ENCODE results near the gene KRTAP5-11. TPM values are rescaled to one million over a fixed set of nuclear protein-coding genes. Genes with fewer than 3 reads are reported as not detected.

KRTAP5-11 gene
- total and polyA plus RNA-seq, 2 of the 8 experiments (the other 6 are each of a cell fraction or from before 2014, with no cell fraction given), result not detected

DNA sequence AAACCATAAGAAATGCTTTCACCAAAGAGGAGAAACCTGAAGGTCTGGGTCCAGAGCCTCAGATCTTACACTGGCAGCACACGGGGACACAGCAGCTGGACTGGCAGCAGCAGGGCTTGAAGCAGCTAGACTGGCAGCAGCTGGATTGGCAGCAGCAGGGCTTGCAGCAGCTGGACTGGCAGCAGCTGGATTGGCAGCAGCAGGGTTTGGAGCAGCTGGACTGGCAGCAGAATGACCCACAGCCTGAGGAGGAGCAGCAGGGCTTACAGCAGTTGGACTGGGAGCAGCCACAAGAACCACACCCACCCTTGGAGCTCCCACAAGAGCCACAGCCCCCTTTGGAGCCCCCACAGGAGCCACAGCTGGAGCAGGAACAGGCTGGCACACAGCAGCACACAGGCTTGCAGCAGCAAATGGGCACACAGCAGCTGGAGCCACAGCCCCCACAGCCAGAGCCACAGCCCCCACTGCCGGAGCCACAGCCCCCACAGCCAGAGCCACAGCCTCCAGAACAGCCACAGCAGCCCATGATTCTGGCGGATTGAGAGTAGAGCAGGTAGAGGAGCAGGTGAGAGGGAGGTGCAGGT, at the start of gene KRTAP5-11 (continued):
- TF ChIP-seq HDAC2 (IDR thresholded peaks at IDR 0.05; ENCODE audit: borderline replicate concordance in 1 of 2, low read depth in 2 of 2, low read length in 2 of 2) (no peak), EZH2 (IDR thresholded peaks at IDR 0.05; ENCODE audit: low read depth, low read length, severe bottlenecking) (no peak), YY1 (IDR thresholded peaks at IDR 0.05; ENCODE audit: low read depth, low read length) (no peak), SAP30 (IDR thresholded peaks at IDR 0.05; ENCODE audit: insufficient read depth, insufficient replicate concordance, low read length) (no peak), SP2 (IDR thresholded peaks at IDR 0.05; ENCODE audit: low read length) (no peak), CHD1 (IDR thresholded peaks at IDR 0.05; ENCODE audit: low read depth, low read length) (no peak)
- TF ChIP-seq, protein P1, sequence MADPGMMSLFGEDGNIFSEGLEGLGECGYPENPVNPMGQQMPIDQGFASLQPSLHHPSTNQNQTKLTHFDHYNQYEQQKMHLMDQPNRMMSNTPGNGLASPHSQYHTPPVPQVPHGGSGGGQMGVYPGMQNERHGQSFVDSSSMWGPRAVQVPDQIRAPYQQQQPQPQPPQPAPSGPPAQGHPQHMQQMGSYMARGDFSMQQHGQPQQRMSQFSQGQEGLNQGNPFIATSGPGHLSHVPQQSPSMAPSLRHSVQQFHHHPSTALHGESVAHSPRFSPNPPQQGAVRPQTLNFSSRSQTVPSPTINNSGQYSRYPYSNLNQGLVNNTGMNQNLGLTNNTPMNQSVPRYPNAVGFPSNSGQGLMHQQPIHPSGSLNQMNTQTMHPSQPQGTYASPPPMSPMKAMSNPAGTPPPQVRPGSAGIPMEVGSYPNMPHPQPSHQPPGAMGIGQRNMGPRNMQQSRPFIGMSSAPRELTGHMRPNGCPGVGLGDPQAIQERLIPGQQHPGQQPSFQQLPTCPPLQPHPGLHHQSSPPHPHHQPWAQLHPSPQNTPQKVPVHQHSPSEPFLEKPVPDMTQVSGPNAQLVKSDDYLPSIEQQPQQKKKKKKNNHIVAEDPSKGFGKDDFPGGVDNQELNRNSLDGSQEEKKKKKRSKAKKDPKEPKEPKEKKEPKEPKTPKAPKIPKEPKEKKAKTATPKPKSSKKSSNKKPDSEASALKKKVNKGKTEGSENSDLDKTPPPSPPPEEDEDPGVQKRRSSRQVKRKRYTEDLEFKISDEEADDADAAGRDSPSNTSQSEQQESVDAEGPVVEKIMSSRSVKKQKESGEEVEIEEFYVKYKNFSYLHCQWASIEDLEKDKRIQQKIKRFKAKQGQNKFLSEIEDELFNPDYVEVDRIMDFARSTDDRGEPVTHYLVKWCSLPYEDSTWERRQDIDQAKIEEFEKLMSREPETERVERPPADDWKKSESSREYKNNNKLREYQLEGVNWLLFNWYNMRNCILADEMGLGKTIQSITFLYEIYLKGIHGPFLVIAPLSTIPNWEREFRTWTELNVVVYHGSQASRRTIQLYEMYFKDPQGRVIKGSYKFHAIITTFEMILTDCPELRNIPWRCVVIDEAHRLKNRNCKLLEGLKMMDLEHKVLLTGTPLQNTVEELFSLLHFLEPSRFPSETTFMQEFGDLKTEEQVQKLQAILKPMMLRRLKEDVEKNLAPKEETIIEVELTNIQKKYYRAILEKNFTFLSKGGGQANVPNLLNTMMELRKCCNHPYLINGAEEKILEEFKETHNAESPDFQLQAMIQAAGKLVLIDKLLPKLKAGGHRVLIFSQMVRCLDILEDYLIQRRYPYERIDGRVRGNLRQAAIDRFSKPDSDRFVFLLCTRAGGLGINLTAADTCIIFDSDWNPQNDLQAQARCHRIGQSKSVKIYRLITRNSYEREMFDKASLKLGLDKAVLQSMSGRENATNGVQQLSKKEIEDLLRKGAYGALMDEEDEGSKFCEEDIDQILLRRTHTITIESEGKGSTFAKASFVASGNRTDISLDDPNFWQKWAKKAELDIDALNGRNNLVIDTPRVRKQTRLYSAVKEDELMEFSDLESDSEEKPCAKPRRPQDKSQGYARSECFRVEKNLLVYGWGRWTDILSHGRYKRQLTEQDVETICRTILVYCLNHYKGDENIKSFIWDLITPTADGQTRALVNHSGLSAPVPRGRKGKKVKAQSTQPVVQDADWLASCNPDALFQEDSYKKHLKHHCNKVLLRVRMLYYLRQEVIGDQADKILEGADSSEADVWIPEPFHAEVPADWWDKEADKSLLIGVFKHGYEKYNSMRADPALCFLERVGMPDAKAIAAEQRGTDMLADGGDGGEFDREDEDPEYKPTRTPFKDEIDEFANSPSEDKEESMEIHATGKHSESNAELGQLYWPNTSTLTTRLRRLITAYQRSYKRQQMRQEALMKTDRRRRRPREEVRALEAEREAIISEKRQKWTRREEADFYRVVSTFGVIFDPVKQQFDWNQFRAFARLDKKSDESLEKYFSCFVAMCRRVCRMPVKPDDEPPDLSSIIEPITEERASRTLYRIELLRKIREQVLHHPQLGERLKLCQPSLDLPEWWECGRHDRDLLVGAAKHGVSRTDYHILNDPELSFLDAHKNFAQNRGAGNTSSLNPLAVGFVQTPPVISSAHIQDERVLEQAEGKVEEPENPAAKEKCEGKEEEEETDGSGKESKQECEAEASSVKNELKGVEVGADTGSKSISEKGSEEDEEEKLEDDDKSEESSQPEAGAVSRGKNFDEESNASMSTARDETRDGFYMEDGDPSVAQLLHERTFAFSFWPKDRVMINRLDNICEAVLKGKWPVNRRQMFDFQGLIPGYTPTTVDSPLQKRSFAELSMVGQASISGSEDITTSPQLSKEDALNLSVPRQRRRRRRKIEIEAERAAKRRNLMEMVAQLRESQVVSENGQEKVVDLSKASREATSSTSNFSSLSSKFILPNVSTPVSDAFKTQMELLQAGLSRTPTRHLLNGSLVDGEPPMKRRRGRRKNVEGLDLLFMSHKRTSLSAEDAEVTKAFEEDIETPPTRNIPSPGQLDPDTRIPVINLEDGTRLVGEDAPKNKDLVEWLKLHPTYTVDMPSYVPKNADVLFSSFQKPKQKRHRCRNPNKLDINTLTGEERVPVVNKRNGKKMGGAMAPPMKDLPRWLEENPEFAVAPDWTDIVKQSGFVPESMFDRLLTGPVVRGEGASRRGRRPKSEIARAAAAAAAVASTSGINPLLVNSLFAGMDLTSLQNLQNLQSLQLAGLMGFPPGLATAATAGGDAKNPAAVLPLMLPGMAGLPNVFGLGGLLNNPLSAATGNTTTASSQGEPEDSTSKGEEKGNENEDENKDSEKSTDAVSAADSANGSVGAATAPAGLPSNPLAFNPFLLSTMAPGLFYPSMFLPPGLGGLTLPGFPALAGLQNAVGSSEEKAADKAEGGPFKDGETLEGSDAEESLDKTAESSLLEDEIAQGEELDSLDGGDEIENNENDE (IDR thresholded peaks at IDR 0.05; ENCODE audit: insufficient replicate concordance, low read length), result no peak
- TF ChIP-seq, protein P2, sequence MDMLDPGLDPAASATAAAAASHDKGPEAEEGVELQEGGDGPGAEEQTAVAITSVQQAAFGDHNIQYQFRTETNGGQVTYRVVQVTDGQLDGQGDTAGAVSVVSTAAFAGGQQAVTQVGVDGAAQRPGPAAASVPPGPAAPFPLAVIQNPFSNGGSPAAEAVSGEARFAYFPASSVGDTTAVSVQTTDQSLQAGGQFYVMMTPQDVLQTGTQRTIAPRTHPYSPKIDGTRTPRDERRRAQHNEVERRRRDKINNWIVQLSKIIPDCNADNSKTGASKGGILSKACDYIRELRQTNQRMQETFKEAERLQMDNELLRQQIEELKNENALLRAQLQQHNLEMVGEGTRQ (IDR thresholded peaks at IDR 0.05; ENCODE audit: low read length), result no peak

Data from H1 (cell line).